Right ventricle myocardium inferior (tissue), 1 donor: ENCODE results near the gene SLC4A5. TPM values are rescaled to one million over a fixed set of nuclear protein-coding genes. Genes with fewer than 3 reads are reported as not detected.

Experiments
- ATAC-seq: fragments of 200-7000 bp; cut with Tn5 transposase; one replicate; pipeline ENCODE4 v1.9.1; 2020; ENCODE audit warnings: mild to moderate bottlenecking, moderate library complexity
- DNase-seq: peaks from one replicate; pipeline ENCODE4 v3.0.0; 2021; ENCODE audit errors: missing footprints
- intact Hi-C: fragments of 100-400 bp; cut with DNase I; formaldehyde crosslinking; loops from one replicate; pipeline ENCODE4 v1.11.0; 2022
- total RNA-seq: library from RNA; stranded (reverse); fragmentation: NEBNext Ultra II Directional; extraction: Animal tissue kit (Norgen Biotek cat#: 25700); gene quantifications from one replicate; pipeline ENCODE4 v1.2.1, GENCODE V29; 2021
- donor health status: DM: no; HTN: yes; CAD: no; lungs with severe emphysema.

SLC4A5 gene
- total RNA-seq, 1 donor from 2014 or later: 1.1 TPM

- no peak for ATAC-seq
- DNase-seq: no peak
- intact Hi-C loops: no loop called here
These were observed 15.1 kb downstream of the SLC4A5 start for GRCh38 chr2:74328074-74328473.

- DNase-seq: no peak
- intact Hi-C loops: no loop called here
These were observed 15.6 kb downstream of the SLC4A5 start for GRCh38 chr2:74327627-74328026.

GRCh38 chr2:74327199-74327598 lies 16.0 kb downstream of the SLC4A5 start:
- DNase-seq (no peak), ATAC-seq (no peak)
- intact Hi-C loops: no loop called here

More at GRCh38 chr2:74327627-74328026, 15.6 kb downstream of the SLC4A5 start:
- no peak for ATAC-seq

- no peak for DNase-seq
- intact Hi-C loops: no loop called here
- no peak for ATAC-seq
These were observed 17.4 kb downstream of the SLC4A5 start for GRCh38 chr2:74325815-74326214.

GRCh38 chr2:74321737-74322136 lies 21.5 kb downstream of the SLC4A5 start:
- ATAC-seq (no peak), DNase-seq (no peak)
- intact Hi-C loops: no loop called here

GRCh38 chr2:74317701-74318100 lies 25.5 kb downstream of the SLC4A5 start:
- DNase-seq (no peak), ATAC-seq (no peak)
- intact Hi-C loops: no loop called here

- no peak for DNase-seq
- no peak for ATAC-seq
- intact Hi-C loops: no loop called here
These were observed 26.5 kb downstream of the SLC4A5 start for GRCh38 chr2:74316627-74317295.

GRCh38 chr2:74314107-74314506 lies 29.1 kb downstream of the SLC4A5 start:
- intact Hi-C loops: no loop called here
- DNase-seq: no peak
- ATAC-seq: no peak

GRCh38 chr2:74313497-74313896 lies 29.7 kb downstream of the SLC4A5 start:
- intact Hi-C loops: no loop called here
- ATAC-seq (no peak), DNase-seq (no peak)

GRCh38 chr2:74312913-74313312 lies 30.3 kb downstream of the SLC4A5 start:
- intact Hi-C loops: no loop called here
- no peak for ATAC-seq
- no peak for DNase-seq

GRCh38 chr2:74307720-74308119 lies 35.5 kb downstream of the SLC4A5 start:
- ATAC-seq: no peak
- intact Hi-C loops: no loop called here
- no peak for DNase-seq

GRCh38 chr2:74304332-74305148 lies 38.7 kb downstream of the SLC4A5 start:
- no peak for ATAC-seq
- DNase-seq: no peak
- intact Hi-C loops: no loop called here

GRCh38 chr2:74302865-74303264 lies 40.4 kb downstream of the SLC4A5 start:
- DNase-seq (no peak), ATAC-seq (no peak)
- intact Hi-C loops: no loop called here

GRCh38 chr2:74301262-74301661 lies 42.0 kb downstream of the SLC4A5 start:
- intact Hi-C loops: no loop called here
- ATAC-seq: no peak
- no peak for DNase-seq

- intact Hi-C loops: no loop called here
- DNase-seq (no peak), ATAC-seq (no peak)
These were observed 42.7 kb downstream of the SLC4A5 start for GRCh38 chr2:74300506-74300905.

GRCh38 chr2:74297950-74298349 lies 45.3 kb downstream of the SLC4A5 start:
- no peak for ATAC-seq

GRCh38 chr2:74297391-74297790 lies 45.8 kb downstream of the SLC4A5 start:
- ATAC-seq (no peak), DNase-seq (no peak)
- intact Hi-C loops: no loop called here

More at GRCh38 chr2:74297950-74298349, 45.3 kb downstream of the SLC4A5 start:
- intact Hi-C loops: no loop called here
- no peak for DNase-seq

GRCh38 chr2:74293191-74293991 lies 49.8 kb downstream of the SLC4A5 start:
- ATAC-seq (no peak), DNase-seq (no peak)
- intact Hi-C loops: no loop called here

- DNase-seq (no peak), ATAC-seq (no peak)
- intact Hi-C loops: no loop called here
These were observed 50.5 kb downstream of the SLC4A5 start for GRCh38 chr2:74292751-74293150.
